Cardiac fibroblast (primary cell): ENCODE data around the gene AMIGO2.
"Not testable (repeated sequence)": the region's sequence is repeated elsewhere in the genome, so short reads cannot be mapped to it uniquely, and the experiment has no call there.

Experiments used
- DNase-seq, 2 donors: peaks; one replicate each; pipeline versions ENCODE4 v3.0.0 to v3.0.0-alpha.2; 2010; ENCODE audit warnings: low read depth in 2 of 2
- H3K4me3 ChIP-seq, 2 donors: replicated peaks in 1 of 2; 1 replicate in 1 of 2; 2 replicates in 1 of 2; pipeline ENCODE4 v1.5.1; 2011; ENCODE audit warnings: low read depth in 2 of 2, low read length in 2 of 2, mild to moderate bottlenecking in 2 of 2, moderate library complexity in 1 of 2
- TF ChIP-seq, protein P1 (sequence below): IDR thresholded peaks from one replicate; pipeline ENCODE4 v1.5.1; 2011; ENCODE audit warnings: low read depth, mild to moderate bottlenecking, low read length, inconsistent platforms

Gene AMIGO2

GRCh38 chr12:47067771-47068431 is 11.9 kb downstream of the AMIGO2 start:
- H3K4me3 ChIP-seq: no peak overlapping the region
- TF ChIP-seq, protein P1, sequence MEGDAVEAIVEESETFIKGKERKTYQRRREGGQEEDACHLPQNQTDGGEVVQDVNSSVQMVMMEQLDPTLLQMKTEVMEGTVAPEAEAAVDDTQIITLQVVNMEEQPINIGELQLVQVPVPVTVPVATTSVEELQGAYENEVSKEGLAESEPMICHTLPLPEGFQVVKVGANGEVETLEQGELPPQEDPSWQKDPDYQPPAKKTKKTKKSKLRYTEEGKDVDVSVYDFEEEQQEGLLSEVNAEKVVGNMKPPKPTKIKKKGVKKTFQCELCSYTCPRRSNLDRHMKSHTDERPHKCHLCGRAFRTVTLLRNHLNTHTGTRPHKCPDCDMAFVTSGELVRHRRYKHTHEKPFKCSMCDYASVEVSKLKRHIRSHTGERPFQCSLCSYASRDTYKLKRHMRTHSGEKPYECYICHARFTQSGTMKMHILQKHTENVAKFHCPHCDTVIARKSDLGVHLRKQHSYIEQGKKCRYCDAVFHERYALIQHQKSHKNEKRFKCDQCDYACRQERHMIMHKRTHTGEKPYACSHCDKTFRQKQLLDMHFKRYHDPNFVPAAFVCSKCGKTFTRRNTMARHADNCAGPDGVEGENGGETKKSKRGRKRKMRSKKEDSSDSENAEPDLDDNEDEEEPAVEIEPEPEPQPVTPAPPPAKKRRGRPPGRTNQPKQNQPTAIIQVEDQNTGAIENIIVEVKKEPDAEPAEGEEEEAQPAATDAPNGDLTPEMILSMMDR: no peak
- DNase-seq: no peak

GRCh38 chr12:47067176-47067575 is 12.6 kb downstream of the AMIGO2 start:
- no peak overlapping the region for H3K4me3 ChIP-seq
- TF ChIP-seq, protein P1: no peak
- DNase-seq: no peak

DNA sequence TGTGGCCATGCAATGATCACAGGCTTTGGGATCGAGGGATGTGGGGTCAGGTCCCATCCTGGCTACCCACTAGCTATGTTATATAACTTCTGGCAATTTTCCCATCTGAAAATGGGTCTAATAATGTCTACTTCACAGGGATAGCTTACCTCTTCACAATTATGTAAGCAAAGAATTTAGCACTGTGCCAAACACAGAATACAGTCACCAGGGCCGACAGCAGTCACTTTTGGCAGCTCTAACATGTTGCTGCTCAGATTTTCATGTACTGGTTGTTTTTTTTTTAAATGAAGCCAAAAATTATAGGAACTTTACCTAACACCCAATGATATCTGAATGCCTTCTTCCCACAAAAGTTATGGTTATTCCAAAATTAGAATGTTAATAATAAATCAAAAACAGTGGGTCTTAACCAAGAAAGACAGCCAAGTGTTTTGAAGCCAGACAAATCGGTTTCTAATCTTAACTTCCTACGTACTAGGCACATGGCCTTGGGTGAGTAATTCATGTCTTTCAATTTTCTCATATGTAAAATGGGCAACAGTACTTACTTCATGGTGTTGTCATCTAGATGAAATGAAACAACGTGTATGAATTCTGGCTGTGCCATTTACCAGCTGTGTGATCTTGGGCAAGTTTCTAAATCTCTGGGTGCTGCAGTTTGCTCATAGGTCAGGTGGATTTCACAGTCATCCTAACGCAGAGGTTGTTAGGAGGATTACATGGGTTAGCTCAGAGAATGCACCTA is 13.3 kb downstream of the AMIGO2 start:
- TF ChIP-seq, protein P1: no peak
- peak; percentile 37 to 47 for DNase-seq

DNA sequence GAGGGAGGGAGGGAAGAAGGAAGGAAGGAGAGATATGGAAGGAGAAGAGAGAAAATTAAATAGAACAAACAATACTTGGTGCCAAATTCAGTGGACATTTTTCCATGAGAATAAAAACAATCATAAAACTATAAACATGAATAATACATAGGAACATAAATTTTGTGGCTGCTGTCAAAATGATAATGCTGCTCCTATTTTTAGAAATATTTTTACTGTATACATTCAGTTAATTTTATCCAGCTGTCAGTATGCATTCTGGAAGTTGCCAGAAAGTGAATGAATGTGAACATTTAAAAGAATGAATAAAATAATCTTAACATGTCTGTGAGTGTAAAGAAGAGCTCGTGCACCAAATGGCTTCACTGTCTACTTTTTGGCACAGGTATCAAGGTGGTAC is 14.2 kb downstream of the AMIGO2 start:
- no peak for DNase-seq
- H3K4me3 ChIP-seq: no peak overlapping the region
- TF ChIP-seq, protein P1: no peak

More for the DNA sequence above, 13.3 kb downstream of the AMIGO2 start:
- no peak overlapping the region for H3K4me3 ChIP-seq

GRCh38 chr12:47058640-47059039 is 21.1 kb downstream of the AMIGO2 start:
- not testable (repeated sequence) for DNase-seq, H3K4me3 ChIP-seq

DNA sequence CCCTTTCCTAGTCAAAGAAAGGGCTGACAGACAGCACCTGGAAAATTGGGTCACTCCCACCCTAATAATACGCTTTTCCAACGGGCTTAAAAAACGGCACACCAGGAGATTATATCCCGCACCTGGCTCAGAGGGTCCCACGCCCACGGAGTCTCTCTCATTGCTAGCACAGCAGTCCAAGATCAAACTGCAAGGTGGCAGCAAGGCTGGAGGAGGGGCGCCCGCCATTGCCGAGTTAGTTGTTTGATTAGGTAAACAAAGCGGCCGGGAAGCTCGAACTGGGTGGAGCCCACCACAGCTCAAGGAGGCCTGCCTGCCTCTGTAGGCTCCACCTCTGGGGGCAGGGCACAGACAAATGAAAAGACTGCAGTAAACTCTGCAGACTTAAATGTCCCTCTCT is 22.8 kb downstream of the AMIGO2 start:
- not testable (repeated sequence) for H3K4me3 ChIP-seq, DNase-seq

DNA sequence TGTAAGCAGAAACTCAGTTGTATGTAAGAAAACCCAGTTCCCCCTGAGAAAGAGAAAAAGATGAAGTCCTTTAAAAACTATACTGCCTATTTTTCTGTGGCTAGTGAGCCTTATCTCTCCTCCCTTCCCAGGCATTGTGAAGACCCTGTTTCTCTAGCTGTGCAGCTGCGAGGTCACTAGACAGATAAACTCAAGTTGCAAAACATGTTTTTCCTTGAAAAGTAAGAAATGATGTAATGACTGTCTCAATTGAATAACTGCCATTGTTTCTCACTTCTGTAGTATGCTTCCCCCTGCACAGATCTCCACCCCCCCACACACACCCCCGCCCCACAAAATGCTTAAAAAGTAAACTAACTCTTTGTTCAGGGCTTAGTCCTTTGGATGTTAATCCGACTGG is 23.9 kb downstream of the AMIGO2 start:
- DNase-seq: peak in 1 of 2 donors; percentile 17
- H3K4me3 ChIP-seq: not testable (repeated sequence)

GRCh38 chr12:47054659-47055058 is 25.1 kb downstream of the AMIGO2 start:
- DNase-seq: no peak
- TF ChIP-seq, protein P1: no peak
- no peak overlapping the region for H3K4me3 ChIP-seq
